ENCODE results near the gene AKNAD1. TPM values are rescaled to one million over a fixed set of nuclear protein-coding genes. Genes with fewer than 3 reads are reported as not detected.

AKNAD1 gene
- total RNA-seq, 1 donor from 2014 or later = 0.92 TPM

GRCh38 chr1:108830119-108831008, 26.5 kb downstream of the AKNAD1 start:
- Mint-ChIP-seq H3K27me3 (no peaks in the 10 kb centered on the region), H3K36me3 (no peaks in the 10 kb centered on the region), H3K4me1 (ENCODE audit: unreplicated experiment) (peaks cover 11% of the 10 kb centered on the region), H3K9me3 (no peaks in the 10 kb centered on the region), H3K4me3 (no peak overlapping the region), H3K27ac (no peak overlapping the region)
- DNase-seq (ENCODE audit: extremely low spot score, unreplicated experiment) = no peak
- no peak for TF ChIP-seq CTCF (conservative IDR thresholded peaks at IDR 0.05)

- Mint-ChIP-seq H3K27ac (no peak overlapping the region), H3K36me3 (no peaks in the 10 kb centered on the region), H3K9me3 (no peaks in the 10 kb centered on the region), H3K27me3 (no peaks in the 10 kb centered on the region), H3K4me1 (ENCODE audit: unreplicated experiment) (peaks cover 11% of the 10 kb centered on the region), H3K4me3 (no peak overlapping the region)
- TF ChIP-seq CTCF (conservative IDR thresholded peaks at IDR 0.05) = no peak
- DNase-seq (ENCODE audit: extremely low spot score, unreplicated experiment) = no peak
Observed at GRCh38 chr1:108829498-108829916, 27.4 kb downstream of the AKNAD1 start.

- peak; percentile 88 for TF ChIP-seq CTCF (conservative IDR thresholded peaks at IDR 0.05)
- no peak for DNase-seq (ENCODE audit: extremely low spot score, unreplicated experiment)
Observed at GRCh38 chr1:108828074-108828961, 28.6 kb downstream of the AKNAD1 start.

GRCh38 chr1:108826081-108826635, 30.7 kb downstream of the AKNAD1 start:
- no peak for TF ChIP-seq CTCF (conservative IDR thresholded peaks at IDR 0.05)
- Mint-ChIP-seq H3K9me3 (no peaks in the 10 kb centered on the region), H3K4me3 (no peak overlapping the region), H3K27me3 (no peaks in the 10 kb centered on the region), H3K36me3 (no peaks in the 10 kb centered on the region), H3K4me1 (ENCODE audit: unreplicated experiment) (peaks cover 15% of the 10 kb centered on the region), H3K27ac (peak overlapping the region; percentile 46)
- no peak for DNase-seq (ENCODE audit: extremely low spot score, unreplicated experiment)

More at GRCh38 chr1:108828074-108828961, 28.6 kb downstream of the AKNAD1 start:
- H3K4me1 Mint-ChIP-seq (ENCODE audit: unreplicated experiment) = peaks cover 15% of the 10 kb centered on the region
- no peaks in the 10 kb centered on the region for H3K27me3 Mint-ChIP-seq
- H3K9me3 Mint-ChIP-seq = no peaks in the 10 kb centered on the region
- no peak overlapping the region for H3K4me3 Mint-ChIP-seq
- H3K36me3 Mint-ChIP-seq = no peaks in the 10 kb centered on the region
- H3K27ac Mint-ChIP-seq = no peak overlapping the region

- H3K4me3 Mint-ChIP-seq = no peak overlapping the region
Observed at GRCh38 chr1:108824051-108824450, 32.8 kb downstream of the AKNAD1 start.

More at GRCh38 chr1:108824051-108824450, 32.8 kb downstream of the AKNAD1 start:
- H3K9me3 Mint-ChIP-seq = no peaks in the 10 kb centered on the region
- H3K36me3 Mint-ChIP-seq = no peaks in the 10 kb centered on the region
- peak overlapping the region; percentile 46 for H3K27ac Mint-ChIP-seq
- H3K4me1 Mint-ChIP-seq (ENCODE audit: unreplicated experiment) = peaks cover 15% of the 10 kb centered on the region
- no peak for DNase-seq (ENCODE audit: extremely low spot score, unreplicated experiment)
- H3K27me3 Mint-ChIP-seq = no peaks in the 10 kb centered on the region
- TF ChIP-seq CTCF (conservative IDR thresholded peaks at IDR 0.05) = no peak

All from type B pancreatic cell (in vitro differentiated cells).